SK-N-SH (cell line): ENCODE data around the gene ARHGEF28. TPM values are rescaled to one million over a fixed set of nuclear protein-coding genes. Genes with fewer than 3 reads are reported as not detected.

Experiments
- CTCF ChIA-PET: fragments of 300-600, 350-600 bp; formaldehyde crosslinking; extraction: SDS; loops from one replicate; lab custom pipeline; 2021; lab: Yijun Ruan, JAX
- POLR2A ChIA-PET: fragments of 350-600 bp; sonication (Branson Sonifier 250); formaldehyde crosslinking; extraction: SDS; loops from one replicate; lab custom pipeline; 2020; ENCODE audit warnings: antibody characterized with exemption, inconsistent platforms; lab: Yijun Ruan, JAX
- DNase-seq: peaks from one replicate; pipeline ENCODE4 v3.0.0; 2012
- H2AFZ ChIP-seq: fragments of 200-600 bp; sonication (generic); 2 replicates; pipeline ENCODE4 v1.8.1; 2016; ENCODE audit warnings: antibody characterized with exemption, mild to moderate bottlenecking, low read depth
- H3F3A ChIP-seq: fragments of 200-600 bp; sonication (generic); replicated peaks from 2 replicates; pipeline ENCODE3; 2016; ENCODE audit warnings: antibody characterized with exemption, mild to moderate bottlenecking; ENCODE audit not compliant: insufficient read depth
- H3K27ac ChIP-seq, 2 experiments: fragments of 200-500 bp in 1 of 2; fragments of 200-600 bp in 1 of 2; sonication (Bioruptor generic) in 1 of 2; sonication (generic), shearing (Covaris generic) in 1 of 2; 2 replicates each; pipeline versions ENCODE4 v1.5.1 to v1.6.1; 2014 to 2016; ENCODE audit warnings: low read depth in 2 of 2, inconsistent platforms in 1 of 2, low read length in 1 of 2, mild to moderate bottlenecking in 1 of 2, mixed read lengths in 1 of 2
- H3K27me3 ChIP-seq: fragments of 200-600 bp; sonication (generic), shearing (Covaris generic); 2 replicates; pipeline ENCODE4 v1.6.1; 2016; ENCODE audit warnings: mixed run types; ENCODE audit not compliant: insufficient read depth
- H3K36me3 ChIP-seq, 2 experiments: fragments of 200-500 bp in 1 of 2; fragments of 200-600 bp in 1 of 2; sonication (Bioruptor generic) in 1 of 2; sonication (generic) in 1 of 2; replicated peaks in 1 of 2; 2 replicates each; pipeline versions ENCODE3 to v1.5.1; 2014 to 2016; ENCODE audit warnings: low read length in 1 of 2, mild to moderate bottlenecking in 1 of 2; ENCODE audit not compliant: insufficient read depth in 2 of 2, control insufficient read depth in 1 of 2
- H3K4me1 ChIP-seq, 2 experiments: fragments of 200-500 bp in 1 of 2; fragments of 200-600 bp in 1 of 2; sonication (Bioruptor generic) in 1 of 2; sonication (generic), shearing (Covaris generic) in 1 of 2; 2 replicates each; pipeline versions ENCODE4 v1.5.1 to v1.6.1; 2014 to 2016; ENCODE audit warnings: low read depth in 1 of 2, low read length in 1 of 2, mixed run types in 1 of 2; ENCODE audit not compliant: insufficient read depth in 2 of 2, control insufficient read depth in 1 of 2
- H3K4me2 ChIP-seq: fragments of 200-600 bp; sonication (generic), shearing (Covaris generic); 2 replicates; pipeline ENCODE4 v1.6.1; 2017; ENCODE audit warnings: mixed run types
- H3K4me3 ChIP-seq, 2 experiments: fragments of 200-500 bp in 1 of 2; fragments of 200-600 bp in 1 of 2; sonication (Bioruptor generic) in 1 of 2; sonication (generic), shearing (Covaris generic) in 1 of 2; 2 replicates each; pipeline versions ENCODE4 v1.5.1 to v1.8.1; 2014 to 2016; ENCODE audit warnings: low read depth in 2 of 2, inconsistent platforms in 1 of 2, low read length in 1 of 2, mild to moderate bottlenecking in 1 of 2, mixed read lengths in 1 of 2, moderate library complexity in 1 of 2
- H3K79me2 ChIP-seq: fragments of 200-600 bp; sonication (generic); 2 replicates; pipeline ENCODE4 v1.8.1; 2017; ENCODE audit warnings: mild to moderate bottlenecking; ENCODE audit not compliant: insufficient read depth
- H3K9ac ChIP-seq: fragments of 200-600 bp; sonication (generic); 2 replicates; pipeline ENCODE4 v1.6.1; 2017; ENCODE audit warnings: mixed run types
- H3K9me2 ChIP-seq: fragments of 200-600 bp; sonication (generic); 2 replicates; pipeline ENCODE4 v1.6.1; 2017; ENCODE audit warnings: mixed run types
- H3K9me3 ChIP-seq: fragments of 200-600 bp; sonication (generic); 2 replicates; pipeline ENCODE4 v1.6.1; 2017; ENCODE audit warnings: mixed run types, mild to moderate bottlenecking, moderate library complexity
- H4K20me1 ChIP-seq: fragments of 200-600 bp; sonication (generic); 2 replicates; pipeline ENCODE4 v1.6.1; 2017; ENCODE audit warnings: mild to moderate bottlenecking, mixed run types; ENCODE audit not compliant: insufficient read depth
- CTCF ChIP-seq: fragments of 200-600 bp; sonication (generic); IDR thresholded peaks from 2 replicates; pipeline ENCODE4 v1.6.1; 2017; ENCODE audit warnings: antibody characterized with exemption, mild to moderate bottlenecking, moderate library complexity
- EZH2phosphoT487 ChIP-seq: fragments of 200-600 bp; sonication (generic); IDR thresholded peaks from 2 replicates; pipeline ENCODE4 v1.6.1; 2017; ENCODE audit warnings: low read depth, mixed run types, mild to moderate bottlenecking, antibody characterized with exemption, moderate library complexity, borderline replicate concordance
- FOXJ3 ChIP-seq: sonication (generic); formaldehyde crosslinking; IDR thresholded peaks from 2 replicates; pipeline ENCODE4 v1.5.1; 2020; ENCODE audit warnings: mild to moderate bottlenecking, missing genetic modification reagents
- FOXM1 ChIP-seq: IDR thresholded peaks from 2 replicates; pipeline ENCODE4 v1.4.0; 2012; ENCODE audit warnings: low read depth, mild to moderate bottlenecking
- GATA2 ChIP-seq: sonication (generic); formaldehyde crosslinking; IDR thresholded peaks from 2 replicates; pipeline ENCODE4 v1.5.0; 2020; ENCODE audit warnings: mild to moderate bottlenecking, missing genetic modification reagents
- JUND ChIP-seq: IDR thresholded peaks from 2 replicates; pipeline ENCODE4 v1.4.0; 2012
- RAD21 ChIP-seq: IDR thresholded peaks from 2 replicates; pipeline ENCODE4 v1.6.1; 2012; ENCODE audit warnings: mild to moderate bottlenecking, low read length
- SIN3A ChIP-seq: IDR thresholded peaks from 2 replicates; pipeline ENCODE4 v1.6.1; 2012; ENCODE audit warnings: low read depth, mild to moderate bottlenecking, low read length, moderate library complexity, borderline replicate concordance
- TCF12 ChIP-seq: IDR thresholded peaks from 2 replicates; pipeline ENCODE4 v1.4.0; 2012
- USF1 ChIP-seq: IDR thresholded peaks from 2 replicates; pipeline ENCODE4 v1.4.0; 2012; ENCODE audit warnings: low read depth, borderline replicate concordance
- WGBS: methylation state at CpG from one replicate; pipeline ENCODE4 v1.1.6; 2017; ENCODE audit warnings: low lambda C conversion rate; 5-methylcytosine and 5-hydroxymethylcytosine counted together
- polyA plus RNA-seq, 3 experiments: library from polyadenylated mRNA; depleted of rRNA; stranded (reverse); fragments of >200 nt; gene quantifications; 2 replicates each; pipeline ENCODE4 v1.2.3, GENCODE V29; 2012
- TF ChIP-seq, protein P1 (sequence below): IDR thresholded peaks from 2 replicates; pipeline ENCODE4 v1.4.0; 2012; ENCODE audit warnings: low read depth

ARHGEF28 gene
- polyA plus RNA-seq, 1 of the 3 experiments (the other 2 are of a cell fraction) = 4.2 TPM

- H3F3A ChIP-seq = no peaks in the 10 kb centered on the region
- POLR2A ChIA-PET = no interaction called here
- peaks cover 0 to 11% of the 10 kb centered on the region in 2 experiments; a peak in 1 of 4 replicates for H3K4me1 ChIP-seq
These were observed 52.3 kb downstream of the ARHGEF28 start for GRCh38 chr5:73678322-73678740.

DNA sequence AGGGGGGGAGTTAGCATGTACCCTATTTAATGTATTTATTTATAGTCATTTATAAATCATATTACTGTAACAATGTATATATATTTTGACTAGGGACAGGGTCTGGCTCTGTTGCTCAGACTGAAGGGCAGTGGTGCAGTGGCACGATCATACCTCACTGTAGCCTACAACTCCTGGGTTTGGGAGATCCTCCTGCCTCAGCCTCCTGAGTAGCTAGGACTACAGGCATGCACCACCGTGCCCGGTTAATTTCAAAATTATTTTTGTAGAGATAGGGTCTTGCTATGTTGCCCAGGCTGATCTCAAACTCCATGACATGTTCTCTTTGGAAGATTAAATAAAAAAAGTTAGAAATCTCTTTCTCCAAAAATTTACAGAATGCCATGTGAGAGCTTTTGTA, 52.8 kb downstream of the ARHGEF28 start:
- 93% methylated on average over 3 of the region's 3 CpGs for WGBS
- CTCF ChIA-PET = interaction anchor here (0.9 to 2.1 kb wide), 3 partner anchors 14 to 88 kb away, joined by 4 to 7 read pairs (median 6); no protein-coding TSS in a partner anchor

More at GRCh38 chr5:73678322-73678740, 52.3 kb downstream of the ARHGEF28 start:
- Histone ChIP-seq H3K27ac (no peak overlapping the region), H4K20me1 (no peaks in the 10 kb centered on the region), H2AFZ (no peak overlapping the region), H3K9ac (no peak overlapping the region), H3K4me2 (no peak overlapping the region), H3K4me3 (no peak overlapping the region), H3K79me2 (peaks cover 20% of the 10 kb centered on the region), H3K27me3 (no peaks in the 10 kb centered on the region), H3K9me2 (no peaks in the 10 kb centered on the region), H3K9me3 (no peaks in the 10 kb centered on the region), H3K36me3 (no peaks in the 10 kb centered on the region)
- TF ChIP-seq, protein P1, sequence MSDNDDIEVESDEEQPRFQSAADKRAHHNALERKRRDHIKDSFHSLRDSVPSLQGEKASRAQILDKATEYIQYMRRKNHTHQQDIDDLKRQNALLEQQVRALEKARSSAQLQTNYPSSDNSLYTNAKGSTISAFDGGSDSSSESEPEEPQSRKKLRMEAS = no peak
- TF ChIP-seq SIN3A (no peak), GATA2 (CRISPR knock-in tag) (no peak)
- DNase-seq = no peak
- 78% methylated on average over 4 of the region's 4 CpGs for WGBS
- CTCF ChIA-PET = interaction anchor here (0.9 to 2.1 kb wide), 3 partner anchors 15 to 87 kb away, joined by 4 to 7 read pairs (median 6); no protein-coding TSS in a partner anchor

More for the DNA sequence above, 52.8 kb downstream of the ARHGEF28 start:
- H3K4me3 ChIP-seq = no peak overlapping the region
- peaks cover 0 to 9% of the 10 kb centered on the region in 2 experiments; a peak in 1 of 4 replicates for H3K4me1 ChIP-seq
- DNase-seq = no peak
- no peaks in the 10 kb centered on the region for H3K9me3 ChIP-seq
- H3K9me2 ChIP-seq = no peaks in the 10 kb centered on the region
- POLR2A ChIA-PET = no interaction called here
- H3F3A ChIP-seq = no peaks in the 10 kb centered on the region
- H3K9ac ChIP-seq = no peak overlapping the region
- H3K36me3 ChIP-seq = no peaks in the 10 kb centered on the region
- no peak overlapping the region for H3K4me2 ChIP-seq
- peaks cover 19% of the 10 kb centered on the region for H3K79me2 ChIP-seq
- H3K27ac ChIP-seq = no peak overlapping the region
- TF ChIP-seq, protein P1 = no peak
- TF ChIP-seq TCF12 (no peak), RAD21 (no peak), JUND (no peak), EZH2phosphoT487 (no peak), FOXJ3 (CRISPR knock-in tag) (no peak), FOXM1 (no peak), USF1 (no peak), CTCF (no peak)
- no peak overlapping the region for H2AFZ ChIP-seq
- H3K27me3 ChIP-seq = no peaks in the 10 kb centered on the region
- H4K20me1 ChIP-seq = no peaks in the 10 kb centered on the region
